G401.6 (cell line): Measurements from ENCODE around the gene SLFN12.
"Not testable (repeated sequence)": the region's sequence is repeated elsewhere in the genome, so short reads cannot be mapped to it uniquely, and the experiment has no call there.

Experiments used
- FAIRE-seq: peaks from 2 replicates; lab custom pipeline; 2012; peaks lifted over from hg19 to GRCh38; lab: Jason Lieb, UNC

The SLFN12 gene

DNA sequence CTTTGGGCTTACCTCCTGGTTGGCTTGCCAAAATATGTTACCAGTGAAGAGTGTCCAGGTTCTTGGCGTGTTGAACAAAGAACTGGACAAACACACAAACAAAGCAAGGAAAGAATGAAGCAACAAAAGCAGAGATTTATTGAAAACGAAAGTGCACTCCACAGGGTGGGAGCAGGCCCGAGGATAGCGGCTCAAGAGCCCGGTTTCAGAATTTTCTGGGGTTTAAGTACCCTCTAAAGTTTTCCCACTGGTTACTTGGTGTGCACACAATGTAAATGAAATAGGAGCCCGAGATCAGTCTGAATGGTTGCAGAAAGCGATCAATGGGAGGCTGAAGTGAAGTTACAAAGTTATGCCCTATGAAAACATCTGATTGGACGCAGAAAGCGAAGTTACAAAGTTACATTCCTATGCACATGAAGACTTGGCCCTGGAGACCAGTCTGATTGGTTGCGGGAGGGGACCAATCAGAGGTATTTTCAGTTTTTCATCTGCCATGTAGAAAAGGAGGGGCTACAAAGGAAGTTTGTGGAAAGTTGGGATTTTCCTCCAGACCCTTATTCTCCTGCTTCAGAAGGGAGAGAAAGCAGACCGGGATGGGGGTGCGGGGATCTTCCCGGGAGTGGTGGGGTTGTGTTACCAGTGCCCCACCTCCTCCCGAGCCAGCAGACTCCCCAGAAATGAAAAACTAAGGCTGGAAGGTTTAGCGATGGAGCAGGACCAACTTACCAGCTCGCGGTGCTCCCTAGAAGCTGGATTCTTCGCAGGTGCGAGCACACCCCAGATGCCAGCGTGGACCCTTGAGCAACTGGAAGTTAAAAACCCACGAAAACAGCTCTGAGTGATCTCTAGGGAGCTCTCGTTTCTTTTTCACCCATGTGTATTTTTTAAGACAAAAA, at the start of gene SLFN12:
TSS of gene SLFN12 (minus strand) at position 325 of the 899 bp plus-strand sequence. CDS start 9,472 bp downstream, outside the sequence.
- peak; percentile 97 for FAIRE-seq

GRCh38 chr17:35479271-35479670, 47.0 kb upstream of the SLFN12 start:
- no peak for FAIRE-seq

DNA sequence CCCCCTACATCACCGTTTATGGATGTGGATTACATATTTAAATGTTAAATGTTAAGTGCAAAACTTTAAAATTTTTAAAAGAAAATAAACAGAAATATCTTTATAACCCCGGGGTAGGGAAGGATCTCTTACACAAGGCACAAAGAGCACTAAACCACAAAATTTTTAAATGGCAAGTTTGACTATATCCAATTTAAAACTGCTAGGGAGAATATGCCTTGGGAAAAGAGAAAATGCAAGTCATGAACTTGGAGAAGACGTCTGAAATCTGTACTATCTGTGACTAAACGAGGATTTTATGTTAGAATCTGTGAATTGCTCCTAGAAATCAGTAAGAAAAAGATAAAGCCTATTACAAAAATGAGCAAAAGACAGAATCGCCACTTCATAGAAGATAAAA, 44.9 kb upstream of the SLFN12 start:
- no peak for FAIRE-seq

GRCh38 chr17:35476283-35476820, 44.1 kb upstream of the SLFN12 start:
- FAIRE-seq: no peak

GRCh38 chr17:35468475-35468874, 36.2 kb upstream of the SLFN12 start:
- FAIRE-seq: no peak

- FAIRE-seq: no peak
Measured at GRCh38 chr17:35467824-35468223, 35.5 kb upstream of the SLFN12 start.

DNA sequence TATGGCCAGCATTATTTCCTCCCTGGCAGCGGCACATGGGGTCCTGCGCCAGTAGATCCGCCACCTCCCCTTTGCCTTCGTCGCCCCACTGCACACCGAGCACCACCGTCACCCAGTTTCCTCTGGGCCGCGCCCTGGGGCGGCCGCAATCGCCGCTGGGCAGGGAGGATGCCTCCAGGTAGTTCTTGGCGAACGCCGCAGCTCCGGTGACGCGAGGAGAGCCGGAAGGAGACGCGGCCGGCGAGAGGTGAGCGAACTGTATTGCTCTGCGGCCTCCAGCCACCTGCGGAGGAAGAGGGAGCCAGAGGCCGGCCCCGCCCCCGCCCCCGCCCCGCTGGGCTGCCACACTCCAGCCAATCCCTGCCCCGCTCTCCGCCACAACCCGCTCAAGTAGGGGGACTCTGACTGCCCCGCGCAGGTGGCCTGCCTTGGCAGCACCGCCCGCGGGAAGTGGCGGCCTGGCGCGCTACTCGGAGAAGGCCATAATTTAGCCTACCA, 28.1 kb upstream of the SLFN12 start:
- no peak for FAIRE-seq

DNA sequence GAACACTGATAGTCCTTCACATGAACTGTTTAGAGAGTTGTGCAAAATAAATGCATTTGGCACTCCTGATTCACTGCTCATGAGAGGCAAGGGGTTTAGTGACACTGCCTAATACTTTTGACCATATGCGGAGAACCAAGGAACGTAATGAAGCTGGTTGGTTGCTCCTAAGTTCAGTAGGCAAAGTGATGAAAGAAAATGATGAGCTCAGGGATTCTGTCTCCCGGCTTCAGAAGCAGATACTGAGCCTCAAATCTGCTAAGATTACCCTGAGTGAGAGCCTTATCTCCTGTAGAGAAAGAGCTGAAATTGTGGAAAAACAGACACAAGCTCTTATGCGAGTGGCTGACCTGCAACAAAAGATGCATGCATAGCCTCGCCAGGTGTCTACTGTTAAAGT, 21.7 kb upstream of the SLFN12 start:
- not testable (repeated sequence) for FAIRE-seq

- no peak for FAIRE-seq
Measured at GRCh38 chr17:35453171-35453570, 20.9 kb upstream of the SLFN12 start.

DNA sequence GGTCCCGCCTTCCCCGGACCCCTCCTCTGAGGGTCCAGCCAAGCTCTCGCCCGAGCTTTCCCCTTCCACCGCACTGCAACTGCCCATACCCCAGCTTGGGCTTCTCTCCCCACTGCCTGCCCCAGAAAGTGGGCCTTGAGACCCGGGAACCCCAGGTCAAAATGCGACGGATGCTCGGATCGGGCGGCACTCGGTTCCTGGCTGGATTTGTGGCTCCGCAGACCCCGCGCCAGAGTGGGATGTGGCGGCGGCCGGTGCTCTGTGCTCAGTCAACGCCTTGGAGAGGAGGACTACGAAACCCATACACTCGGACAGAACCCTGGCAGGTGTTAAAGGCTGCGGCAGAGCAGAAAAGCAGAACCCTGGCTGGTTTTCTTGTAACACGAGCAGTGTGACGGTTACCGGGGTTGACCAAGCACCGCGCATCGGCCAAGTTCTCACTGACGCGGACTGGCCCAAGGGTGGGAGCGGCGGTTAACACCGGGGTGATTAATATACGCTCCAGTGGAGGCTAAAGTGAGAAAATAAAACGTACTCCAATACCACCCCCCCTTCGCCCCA, 17.2 kb upstream of the SLFN12 start:
- FAIRE-seq: no peak

- no peak for FAIRE-seq
Measured at GRCh38 chr17:35448899-35449227, 16.6 kb upstream of the SLFN12 start.

- FAIRE-seq: no peak
Measured at GRCh38 chr17:35448214-35448898, 16.1 kb upstream of the SLFN12 start, which contains the start of gene SLFN13. Gene SLFN13 (minus strand): TSS chr17:35448766. CDS start chr17:35445680, 3,086 bp downstream.

DNA sequence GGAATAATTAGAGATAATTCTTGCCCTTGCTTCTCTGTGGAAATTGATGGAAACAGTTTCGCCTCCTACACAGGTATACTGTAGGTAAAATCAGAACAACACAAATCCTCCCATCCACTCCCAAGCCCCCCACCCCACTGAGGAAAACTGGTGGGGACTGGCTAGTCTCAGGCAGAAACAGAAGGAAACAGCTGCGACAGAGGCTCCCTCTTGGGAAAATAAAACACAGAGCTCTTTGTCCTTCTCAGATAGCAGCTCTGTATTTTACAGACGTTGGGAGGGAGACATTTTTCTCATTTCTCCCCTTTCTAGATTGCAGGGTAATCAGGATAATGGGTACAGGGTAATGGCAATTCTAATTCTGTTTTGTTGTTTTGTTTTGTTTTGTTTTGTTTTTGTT, 15.2 kb upstream of the SLFN12 start:
- FAIRE-seq: no peak

GRCh38 chr17:35438433-35438832, 6.1 kb upstream of the SLFN12 start:
- no peak for FAIRE-seq

DNA sequence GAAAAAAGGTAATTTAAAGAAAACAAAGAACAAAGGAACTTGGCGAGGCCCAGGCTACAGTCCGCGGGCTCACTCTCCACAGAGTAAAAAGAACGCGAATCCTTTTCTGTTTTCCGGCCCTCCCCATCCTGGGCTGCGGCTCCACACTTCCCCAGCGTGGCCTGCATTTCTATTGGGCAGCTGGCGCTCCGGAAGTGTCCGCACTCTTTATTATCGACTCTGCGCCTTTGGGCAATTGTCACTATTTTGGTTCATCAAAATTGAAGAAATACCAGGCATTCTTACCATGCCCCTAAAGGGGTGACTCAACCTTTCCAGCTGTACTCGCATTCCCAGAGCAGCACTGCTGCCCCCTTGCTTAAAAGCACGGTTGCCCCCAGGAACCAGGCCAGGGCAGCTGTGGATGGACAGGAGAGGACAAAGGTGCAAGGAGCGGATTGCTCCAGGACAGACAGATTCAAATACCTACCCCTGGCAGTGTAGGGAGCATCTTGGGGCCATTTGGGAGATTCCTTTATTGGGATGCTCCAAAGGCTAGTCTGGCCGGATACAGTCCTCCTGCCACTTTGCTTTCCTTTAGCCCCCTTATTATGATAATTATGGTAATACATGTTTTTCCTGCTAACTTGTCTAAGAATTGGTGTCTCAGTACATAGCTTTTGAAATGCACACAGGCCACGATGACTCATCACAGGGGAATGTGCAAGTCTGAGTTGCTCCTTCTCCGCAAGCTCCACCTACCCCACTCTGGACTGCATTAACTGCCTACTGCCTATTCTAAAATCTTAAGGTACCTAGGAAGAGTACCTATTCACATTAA, 985 bp upstream of the SLFN12 start:
- FAIRE-seq: peak; percentile 94

DNA sequence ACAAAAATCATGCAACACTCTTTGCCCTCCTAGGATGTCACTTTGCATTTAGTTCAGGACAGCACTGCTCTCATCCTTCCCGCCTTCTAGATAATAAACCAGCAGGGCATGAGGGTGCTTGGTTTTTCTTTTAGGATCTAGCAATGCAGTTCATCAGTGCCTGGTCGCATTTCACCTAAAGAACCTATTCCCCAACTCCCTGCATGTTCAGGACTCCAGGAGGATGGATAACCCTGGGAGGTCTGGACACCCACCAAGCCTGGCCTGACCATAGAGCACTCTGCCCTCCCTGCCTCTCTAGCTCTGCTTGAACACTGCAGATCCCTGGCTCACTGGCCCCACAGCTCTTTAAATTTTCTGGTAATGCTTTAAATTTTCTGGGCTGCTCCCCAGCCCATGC, 2.6 kb downstream of the SLFN12 start:
- FAIRE-seq: no peak

- no peak for FAIRE-seq
Measured at GRCh38 chr17:35428229-35428628, 4.1 kb downstream of the SLFN12 start.

- FAIRE-seq: no peak
Measured at GRCh38 chr17:35423761-35424160, 8.5 kb downstream of the SLFN12 start.

GRCh38 chr17:35421069-35421468, 11.2 kb downstream of the SLFN12 start:
- FAIRE-seq: not testable (repeated sequence)

GRCh38 chr17:35416659-35417058, 15.6 kb downstream of the SLFN12 start:
- no peak for FAIRE-seq

DNA sequence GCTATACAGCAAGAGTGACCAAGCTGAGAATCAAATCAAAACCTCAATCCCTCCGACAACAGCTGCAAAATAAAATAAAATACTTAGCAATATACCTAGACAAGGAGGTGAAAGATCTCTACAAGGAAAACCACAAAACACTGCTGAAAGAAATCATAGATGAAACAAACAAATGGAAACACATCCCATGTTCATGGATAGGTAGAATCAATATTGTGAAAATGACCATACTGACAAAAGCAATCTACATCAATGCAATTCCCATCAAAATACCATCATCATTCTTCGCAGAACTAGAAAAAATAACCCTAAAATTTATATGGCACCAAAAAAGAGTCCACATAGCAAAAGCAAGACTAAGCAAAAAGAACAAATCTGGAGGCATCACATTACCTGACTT, 17.6 kb downstream of the SLFN12 start:
- FAIRE-seq: not testable (repeated sequence)

- no peak for FAIRE-seq
Measured at GRCh38 chr17:35414247-35414646, 18.1 kb downstream of the SLFN12 start.
